ENCODE data around the gene ELAPOR2.
"Not testable (repeated sequence)": the region's sequence is repeated elsewhere in the genome, so short reads cannot be mapped to it uniquely, and the experiment has no call there.

The ELAPOR2 gene

DNA sequence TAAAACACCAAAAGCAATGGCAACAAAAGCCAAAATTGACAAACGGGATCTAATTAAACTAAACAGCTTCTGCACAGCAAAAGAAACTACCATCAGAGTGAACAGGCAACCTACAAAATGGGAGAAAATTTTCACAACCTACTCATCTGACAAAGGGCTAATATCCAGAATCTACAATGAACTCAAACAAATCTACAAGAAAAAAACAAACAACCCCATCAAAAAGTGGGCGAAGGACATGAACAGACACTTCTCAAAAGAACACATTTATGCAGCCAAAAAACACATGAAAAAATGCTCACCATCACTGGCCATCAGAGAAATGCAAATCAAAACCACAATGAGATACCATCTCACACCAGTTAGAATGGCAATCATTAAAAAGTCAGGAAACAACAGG lies 14.7 kb downstream of the ELAPOR2 start:
- not testable (repeated sequence) for H3K9me3 ChIP-seq (ENCODE audit: control insufficient read depth in 1 of 2, low read length in 2 of 2); H3K9ac ChIP-seq (ENCODE audit: low read depth in 1 of 2, low read length in 2 of 2); H3K4me3 ChIP-seq (ENCODE audit: low read depth in 1 of 2, low read length in 2 of 2); H3K4me1 ChIP-seq (ENCODE audit: control insufficient read depth in 1 of 2, insufficient read depth in 2 of 2, low read length in 2 of 2); H3K36me3 ChIP-seq (ENCODE audit: control insufficient read depth in 1 of 2, insufficient read depth in 2 of 2, low read length in 2 of 2); H3K27ac ChIP-seq (ENCODE audit: low read depth, low read length); H3K27me3 ChIP-seq (ENCODE audit: control insufficient read depth in 1 of 2, insufficient read depth in 2 of 2, low read length in 2 of 2)

DNA sequence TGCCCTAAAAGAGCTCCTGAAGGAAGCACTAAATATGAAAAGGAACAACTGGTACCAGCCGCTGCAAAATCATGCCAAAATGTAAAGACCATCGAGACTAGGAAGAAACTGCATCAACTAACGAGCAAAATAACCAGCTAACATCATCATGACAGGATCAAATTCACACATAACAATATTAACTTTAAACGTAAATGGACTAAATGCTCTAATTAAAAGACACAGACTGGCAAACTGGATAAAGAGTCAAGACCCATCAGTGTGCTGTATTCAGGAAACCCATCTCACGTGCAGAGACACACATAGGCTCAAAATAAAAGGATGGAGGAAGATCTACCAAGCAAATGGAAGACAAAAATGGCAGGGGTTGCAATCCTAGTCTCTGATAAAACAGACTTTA lies 17.9 kb downstream of the ELAPOR2 start:
- not testable (repeated sequence) for H3K9me3 ChIP-seq (ENCODE audit: control insufficient read depth in 1 of 2, low read length in 2 of 2)

DNA sequence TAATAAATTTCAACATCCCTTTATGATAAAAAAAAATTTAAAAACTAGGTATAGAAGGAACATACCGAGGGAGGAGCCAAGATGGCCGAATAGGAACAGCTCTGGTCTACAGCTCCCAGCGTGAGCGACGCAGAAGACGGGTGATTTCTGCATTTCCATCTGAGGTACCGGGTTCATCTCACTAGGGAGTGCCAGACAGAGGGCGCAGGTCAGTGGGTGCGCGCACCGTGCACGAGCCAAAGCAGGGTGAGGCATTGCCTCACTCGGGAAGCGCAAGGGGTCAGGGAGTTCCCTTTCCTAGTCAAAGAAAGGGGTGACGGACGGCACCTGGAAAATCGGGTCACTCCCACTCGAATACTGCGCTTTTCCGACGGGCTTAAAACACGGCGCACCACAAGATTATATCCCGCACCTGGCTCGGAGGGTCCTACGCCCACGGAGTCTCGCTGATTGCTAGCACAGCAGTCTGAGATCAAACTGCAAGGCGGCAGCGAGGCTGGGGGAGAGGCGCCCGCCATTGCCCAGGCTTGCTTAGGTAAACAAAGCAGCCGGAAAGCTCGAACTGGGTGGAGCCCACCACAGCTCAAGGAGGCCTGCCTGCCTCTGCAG lies 19.7 kb downstream of the ELAPOR2 start:
- not testable (repeated sequence) for H3K27ac ChIP-seq (ENCODE audit: low read depth, low read length); H3K27me3 ChIP-seq (ENCODE audit: control insufficient read depth in 1 of 2, insufficient read depth in 2 of 2, low read length in 2 of 2); H3K36me3 ChIP-seq (ENCODE audit: control insufficient read depth in 1 of 2, insufficient read depth in 2 of 2, low read length in 2 of 2); H3K4me1 ChIP-seq (ENCODE audit: control insufficient read depth in 1 of 2, insufficient read depth in 2 of 2, low read length in 2 of 2); H3K9ac ChIP-seq (ENCODE audit: low read depth in 1 of 2, low read length in 2 of 2); H3K9me3 ChIP-seq (ENCODE audit: control insufficient read depth in 1 of 2, low read length in 2 of 2)
- H3K4me3 ChIP-seq (ENCODE audit: low read depth in 1 of 2, low read length in 2 of 2): peak overlapping the region in 1 of 2 donors; percentile 32

More for the DNA sequence above, 17.9 kb downstream of the ELAPOR2 start:
- not testable (repeated sequence) for H3K4me3 ChIP-seq (ENCODE audit: low read depth in 1 of 2, low read length in 2 of 2); H3K9ac ChIP-seq (ENCODE audit: low read depth in 1 of 2, low read length in 2 of 2); H3K4me1 ChIP-seq (ENCODE audit: control insufficient read depth in 1 of 2, insufficient read depth in 2 of 2, low read length in 2 of 2); H3K27ac ChIP-seq (ENCODE audit: low read depth, low read length); H3K36me3 ChIP-seq (ENCODE audit: control insufficient read depth in 1 of 2, insufficient read depth in 2 of 2, low read length in 2 of 2); H3K27me3 ChIP-seq (ENCODE audit: control insufficient read depth in 1 of 2, insufficient read depth in 2 of 2, low read length in 2 of 2)

DNA sequence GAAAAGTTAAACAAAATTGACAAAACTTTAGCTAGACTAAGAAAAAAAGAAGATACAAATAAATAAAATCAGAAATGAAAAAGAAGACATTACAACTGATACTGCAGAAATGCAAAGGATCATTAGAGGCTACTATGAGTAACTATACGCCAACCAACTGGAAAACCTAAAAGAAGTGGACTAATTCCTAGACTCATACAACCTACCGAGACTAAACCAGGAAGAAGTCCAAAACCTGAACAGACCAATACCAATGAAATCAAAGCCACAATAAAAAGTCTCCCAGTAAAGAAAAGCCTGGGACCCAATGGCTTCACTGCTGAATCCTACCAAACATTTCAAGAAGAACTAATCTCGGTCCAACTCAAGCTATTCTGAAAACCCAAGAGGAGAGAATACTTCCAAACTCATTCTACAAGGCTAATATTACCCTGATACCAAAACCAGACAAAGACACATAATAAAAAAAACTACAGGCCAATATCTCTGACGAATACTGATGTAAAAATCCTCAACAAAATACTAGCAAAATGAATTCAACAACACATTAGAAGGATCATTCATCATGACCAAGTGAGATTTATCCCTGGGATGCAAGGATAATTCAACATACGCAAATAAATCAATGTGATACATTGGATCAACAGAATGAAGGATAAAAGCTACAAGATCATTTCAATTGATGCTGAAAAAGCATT lies 20.3 kb downstream of the ELAPOR2 start:
- H3K27ac ChIP-seq (ENCODE audit: low read depth, low read length): no peak overlapping the region
- H3K36me3 ChIP-seq (ENCODE audit: control insufficient read depth in 1 of 2, insufficient read depth in 2 of 2, low read length in 2 of 2): no peaks in the 10 kb centered on the region
- H3K4me1 ChIP-seq (ENCODE audit: control insufficient read depth in 1 of 2, insufficient read depth in 2 of 2, low read length in 2 of 2): no peaks in the 10 kb centered on the region
- no peaks in the 10 kb centered on the region for H3K9me3 ChIP-seq (ENCODE audit: control insufficient read depth in 1 of 2, low read length in 2 of 2)
- peak overlapping the region in 1 of 2 donors; percentile 32 for H3K4me3 ChIP-seq (ENCODE audit: low read depth in 1 of 2, low read length in 2 of 2)
- no peak overlapping the region for H3K9ac ChIP-seq (ENCODE audit: low read depth in 1 of 2, low read length in 2 of 2)
- H3K27me3 ChIP-seq (ENCODE audit: control insufficient read depth in 1 of 2, insufficient read depth in 2 of 2, low read length in 2 of 2): no peaks in the 10 kb centered on the region

DNA sequence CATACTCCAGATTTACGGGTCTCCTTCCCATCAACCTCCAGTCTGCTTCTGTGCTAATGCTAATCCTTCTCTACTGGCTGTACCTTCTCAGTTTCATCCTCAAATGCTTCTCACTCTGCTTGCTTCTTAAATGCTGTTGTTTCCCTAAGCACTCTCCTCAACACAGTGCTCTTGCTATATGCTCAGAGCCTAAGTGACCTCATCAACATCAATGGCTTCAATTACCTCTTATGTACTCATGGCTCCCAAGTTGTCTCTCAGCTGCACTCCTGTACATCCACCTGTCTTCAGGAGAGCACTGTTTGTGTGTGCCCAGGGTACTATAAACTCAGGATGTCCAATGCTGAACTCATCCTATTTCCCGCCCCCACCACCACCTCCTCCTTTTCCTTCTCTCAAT lies 22.5 kb downstream of the ELAPOR2 start:
- H3K4me3 ChIP-seq (ENCODE audit: low read depth in 1 of 2, low read length in 2 of 2): no peak overlapping the region
- no peaks in the 10 kb centered on the region for H3K4me1 ChIP-seq (ENCODE audit: control insufficient read depth in 1 of 2, insufficient read depth in 2 of 2, low read length in 2 of 2)
- no peaks in the 10 kb centered on the region for H3K27me3 ChIP-seq (ENCODE audit: control insufficient read depth in 1 of 2, insufficient read depth in 2 of 2, low read length in 2 of 2)

DNA sequence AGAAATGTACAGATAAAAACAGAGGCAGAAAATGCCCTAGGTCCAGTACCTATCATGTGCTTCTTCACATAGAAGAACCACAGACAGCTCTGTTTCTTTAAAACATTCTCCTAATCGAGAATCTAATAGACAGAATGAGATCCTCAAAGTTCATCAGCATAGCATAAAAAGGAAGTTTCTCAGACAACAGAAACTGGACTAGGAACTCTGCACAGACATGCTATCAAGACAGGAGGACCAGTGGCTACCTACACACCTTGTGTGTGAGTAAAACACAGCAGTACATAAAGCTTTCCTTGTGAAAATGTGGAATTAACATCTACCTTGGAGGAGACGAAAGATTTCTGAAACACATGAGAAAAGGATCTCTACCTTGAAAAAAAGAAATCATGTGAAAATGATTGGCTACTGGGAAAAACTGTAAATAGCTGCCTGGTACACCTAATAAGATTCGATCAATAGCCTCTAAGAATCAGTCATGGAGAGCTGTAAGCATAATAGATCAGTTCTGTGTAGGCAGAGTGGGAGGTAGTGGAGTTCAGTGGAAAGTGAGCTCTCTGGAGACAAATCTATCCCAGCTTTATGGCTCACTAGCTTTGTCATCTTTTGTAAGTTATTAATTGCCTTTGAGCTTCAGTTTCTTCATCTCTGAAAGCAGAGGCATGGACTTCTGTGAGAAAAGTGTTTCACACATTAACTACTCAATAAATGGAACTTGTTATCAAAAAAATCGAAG lies 26.7 kb downstream of the ELAPOR2 start:
- H3K27me3 ChIP-seq (ENCODE audit: control insufficient read depth in 1 of 2, insufficient read depth in 2 of 2, low read length in 2 of 2): no peaks in the 10 kb centered on the region
- H3K4me1 ChIP-seq (ENCODE audit: control insufficient read depth in 1 of 2, insufficient read depth in 2 of 2, low read length in 2 of 2): no peaks in the 10 kb centered on the region
- no peak overlapping the region for H3K27ac ChIP-seq (ENCODE audit: low read depth, low read length)
- no peaks in the 10 kb centered on the region for H3K9me3 ChIP-seq (ENCODE audit: control insufficient read depth in 1 of 2, low read length in 2 of 2)
- H3K4me3 ChIP-seq (ENCODE audit: low read depth in 1 of 2, low read length in 2 of 2): no peak overlapping the region
- H3K9ac ChIP-seq (ENCODE audit: low read depth in 1 of 2, low read length in 2 of 2): no peak overlapping the region
- H3K36me3 ChIP-seq (ENCODE audit: control insufficient read depth in 1 of 2, insufficient read depth in 2 of 2, low read length in 2 of 2): no peaks in the 10 kb centered on the region

More for the DNA sequence above, 22.5 kb downstream of the ELAPOR2 start:
- H3K27ac ChIP-seq (ENCODE audit: low read depth, low read length): no peak overlapping the region
- no peaks in the 10 kb centered on the region for H3K9me3 ChIP-seq (ENCODE audit: control insufficient read depth in 1 of 2, low read length in 2 of 2)
- no peaks in the 10 kb centered on the region for H3K36me3 ChIP-seq (ENCODE audit: control insufficient read depth in 1 of 2, insufficient read depth in 2 of 2, low read length in 2 of 2)
- H3K9ac ChIP-seq (ENCODE audit: low read depth in 1 of 2, low read length in 2 of 2): no peak overlapping the region

DNA sequence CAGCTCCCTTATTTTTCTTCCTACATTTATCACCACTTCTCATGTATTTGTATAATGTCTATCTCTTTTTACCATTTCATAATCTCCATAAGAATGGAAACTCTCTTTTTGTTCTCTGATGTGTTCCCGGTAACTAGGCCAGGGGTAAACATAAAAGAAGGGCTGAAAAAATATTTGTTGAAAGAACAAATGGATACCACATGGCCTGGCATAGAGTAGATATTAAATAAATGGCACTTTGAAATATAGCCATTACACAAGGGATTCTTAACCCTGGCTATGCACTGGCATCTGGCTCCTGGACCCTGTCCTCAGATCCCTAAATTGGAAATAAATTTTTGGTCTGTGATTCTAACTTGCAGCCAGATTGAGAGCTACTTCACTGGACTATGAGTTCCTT lies 30.4 kb downstream of the ELAPOR2 start:
- Histone ChIP-seq H3K4me1 (ENCODE audit: control insufficient read depth in 1 of 2, insufficient read depth in 2 of 2, low read length in 2 of 2) (no peaks in the 10 kb centered on the region), H3K9me3 (ENCODE audit: control insufficient read depth in 1 of 2, low read length in 2 of 2) (no peaks in the 10 kb centered on the region), H3K27me3 (ENCODE audit: control insufficient read depth in 1 of 2, insufficient read depth in 2 of 2, low read length in 2 of 2) (no peaks in the 10 kb centered on the region), H3K27ac (ENCODE audit: low read depth, low read length) (no peak overlapping the region), H3K9ac (ENCODE audit: low read depth in 1 of 2, low read length in 2 of 2) (no peak overlapping the region), H3K4me3 (ENCODE audit: low read depth in 1 of 2, low read length in 2 of 2) (no peak overlapping the region), H3K36me3 (ENCODE audit: control insufficient read depth in 1 of 2, insufficient read depth in 2 of 2, low read length in 2 of 2) (no peaks in the 10 kb centered on the region)

DNA sequence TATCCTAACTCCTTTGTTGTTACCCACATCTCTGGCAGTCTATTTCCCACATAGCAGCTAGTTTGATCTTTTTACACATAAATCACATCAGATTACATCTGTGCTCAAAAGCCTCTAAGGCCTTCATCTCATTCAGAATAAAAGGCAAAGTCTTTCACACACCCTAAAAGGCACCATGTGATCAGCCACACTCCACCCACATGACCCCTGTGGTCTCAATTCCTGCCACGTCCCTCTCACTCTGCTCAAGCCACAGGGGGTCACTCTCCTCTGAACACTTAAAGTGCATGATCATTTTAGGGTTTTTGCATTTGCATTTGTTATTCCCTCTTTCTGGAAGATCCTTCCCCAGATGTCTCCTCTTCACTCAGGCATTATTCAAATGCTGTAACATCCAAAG lies 30.8 kb downstream of the ELAPOR2 start:
- H3K36me3 ChIP-seq (ENCODE audit: control insufficient read depth in 1 of 2, insufficient read depth in 2 of 2, low read length in 2 of 2): no peaks in the 10 kb centered on the region
- no peaks in the 10 kb centered on the region for H3K9me3 ChIP-seq (ENCODE audit: control insufficient read depth in 1 of 2, low read length in 2 of 2)
- H3K27ac ChIP-seq (ENCODE audit: low read depth, low read length): no peak overlapping the region
- H3K4me1 ChIP-seq (ENCODE audit: control insufficient read depth in 1 of 2, insufficient read depth in 2 of 2, low read length in 2 of 2): no peaks in the 10 kb centered on the region
- no peaks in the 10 kb centered on the region for H3K27me3 ChIP-seq (ENCODE audit: control insufficient read depth in 1 of 2, insufficient read depth in 2 of 2, low read length in 2 of 2)
- no peak overlapping the region for H3K4me3 ChIP-seq (ENCODE audit: low read depth in 1 of 2, low read length in 2 of 2)
- H3K9ac ChIP-seq (ENCODE audit: low read depth in 1 of 2, low read length in 2 of 2): no peak overlapping the region

DNA sequence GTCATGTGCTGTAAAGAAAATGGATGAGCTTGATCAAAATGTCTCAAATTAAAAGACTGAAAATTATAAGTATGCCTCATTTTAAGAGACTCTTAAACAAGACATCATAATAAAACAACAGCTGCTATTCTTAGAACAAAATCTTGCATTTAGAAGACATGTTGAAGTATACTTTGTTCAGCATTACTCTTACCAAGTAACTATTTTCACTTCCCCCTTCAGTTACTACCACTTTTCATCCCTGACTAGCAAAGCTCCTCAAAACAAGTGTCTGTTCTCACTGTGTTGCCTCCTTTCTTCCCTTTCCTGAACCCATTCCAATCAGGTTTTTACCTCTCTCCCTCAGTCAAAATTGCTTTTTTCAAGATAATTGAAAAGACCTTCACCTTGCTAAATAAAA lies 31.6 kb downstream of the ELAPOR2 start:
- no peak overlapping the region for H3K4me3 ChIP-seq (ENCODE audit: low read depth in 1 of 2, low read length in 2 of 2)
- H3K27ac ChIP-seq (ENCODE audit: low read depth, low read length): no peak overlapping the region
- no peaks in the 10 kb centered on the region for H3K27me3 ChIP-seq (ENCODE audit: control insufficient read depth in 1 of 2, insufficient read depth in 2 of 2, low read length in 2 of 2)
- H3K9ac ChIP-seq (ENCODE audit: low read depth in 1 of 2, low read length in 2 of 2): no peak overlapping the region
- H3K36me3 ChIP-seq (ENCODE audit: control insufficient read depth in 1 of 2, insufficient read depth in 2 of 2, low read length in 2 of 2): no peaks in the 10 kb centered on the region
- H3K4me1 ChIP-seq (ENCODE audit: control insufficient read depth in 1 of 2, insufficient read depth in 2 of 2, low read length in 2 of 2): no peaks in the 10 kb centered on the region
- H3K9me3 ChIP-seq (ENCODE audit: control insufficient read depth in 1 of 2, low read length in 2 of 2): no peaks in the 10 kb centered on the region

DNA sequence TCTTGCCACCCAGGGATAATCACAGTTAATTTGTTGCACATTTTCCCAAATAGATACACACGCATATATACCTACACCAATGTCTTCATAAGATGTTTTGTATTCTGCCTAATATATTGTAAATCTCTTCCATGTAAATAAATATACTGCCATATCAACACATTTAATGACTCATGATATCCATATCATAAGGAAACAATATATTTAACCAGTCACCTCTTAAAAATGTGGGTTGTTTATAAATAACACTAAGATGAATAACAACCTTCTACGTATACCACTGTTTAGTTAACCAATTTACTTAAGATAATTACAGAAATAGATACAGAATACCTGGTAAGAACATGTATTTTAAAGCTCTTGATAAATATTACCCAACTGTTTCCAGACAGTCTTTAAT lies 38.2 kb downstream of the ELAPOR2 start:
- H3K36me3 ChIP-seq (ENCODE audit: control insufficient read depth in 1 of 2, insufficient read depth in 2 of 2, low read length in 2 of 2): no peaks in the 10 kb centered on the region
- H3K4me1 ChIP-seq (ENCODE audit: control insufficient read depth in 1 of 2, insufficient read depth in 2 of 2, low read length in 2 of 2): no peaks in the 10 kb centered on the region
- H3K9me3 ChIP-seq (ENCODE audit: control insufficient read depth in 1 of 2, low read length in 2 of 2): no peaks in the 10 kb centered on the region
- no peak overlapping the region for H3K4me3 ChIP-seq (ENCODE audit: low read depth in 1 of 2, low read length in 2 of 2)
- no peak overlapping the region for H3K9ac ChIP-seq (ENCODE audit: low read depth in 1 of 2, low read length in 2 of 2)
- H3K27ac ChIP-seq (ENCODE audit: low read depth, low read length): no peak overlapping the region
- H3K27me3 ChIP-seq (ENCODE audit: control insufficient read depth in 1 of 2, insufficient read depth in 2 of 2, low read length in 2 of 2): no peaks in the 10 kb centered on the region

All from duodenal mucosa (tissue), 2 donors.